Activated CD4-positive, alpha-beta T cell treated with anti-CD3 and anti-CD28 coated beads for 36 hours (primary cell): ENCODE results near the gene HGS. TPM values are rescaled to one million over a fixed set of nuclear protein-coding genes. Genes with fewer than 3 reads are reported as not detected.

Source experiments
- ATAC-seq: fragments of 200-7000 bp; cut with Tn5 transposase; one replicate; pipeline ENCODE4 v1.10.0; 2021; ENCODE audit warnings: mild to moderate bottlenecking, moderate library complexity
- CTCF ChIA-PET: fragments of 350-600 bp; sonication (Branson Sonifier 250); formaldehyde crosslinking; loops from one replicate; lab custom pipeline; 2021; ENCODE audit warnings: antibody characterized with exemption; lab: Charles Lee
- POLR2A ChIA-PET: fragments of 350-600 bp; sonication (Branson Sonifier 250); formaldehyde crosslinking; loops from one replicate; lab custom pipeline; 2021; ENCODE audit warnings: antibody characterized with exemption, inconsistent platforms; lab: Charles Lee
- DNase-seq: peaks from one replicate; pipeline ENCODE4 v3.0.0-alpha.2; 2020
- H3K27ac Mint-ChIP-seq: one replicate; pipeline ENCODE4 v1.8.0; 2021; ENCODE audit warnings: mixed read lengths
- H3K27me3 Mint-ChIP-seq: one replicate; pipeline ENCODE4 v1.8.0; 2021; ENCODE audit warnings: mixed read lengths
- H3K36me3 Mint-ChIP-seq: one replicate; pipeline ENCODE4 v1.8.0; 2021; ENCODE audit warnings: low read depth, mixed read lengths
- H3K4me1 Mint-ChIP-seq: one replicate; pipeline ENCODE4 v1.8.0; 2021; ENCODE audit warnings: mixed read lengths
- H3K4me3 Mint-ChIP-seq: one replicate; pipeline ENCODE4 v1.8.0; 2021; ENCODE audit warnings: mild to moderate bottlenecking, moderate library complexity, mixed read lengths
- H3K9me3 Mint-ChIP-seq: one replicate; pipeline ENCODE4 v1.8.0; 2021; ENCODE audit warnings: low read depth, mixed read lengths
- intact Hi-C, 2 experiments: fragments of 100-400 bp; cut with DNase I in 1 of 2; cut with micrococcal nuclease in 1 of 2; formaldehyde crosslinking; loops; one replicate each; pipeline versions ENCODE4 v1.14.2 to v1.15.1; 2022 to 2024; cut with DNase I, micrococcal nuclease
- total RNA-seq, 2 experiments: library from RNA; stranded (reverse); gene quantifications; one replicate each; pipeline ENCODE4 v1.2.3, GENCODE V29; 2021

HGS gene
- total RNA-seq, 2 experiments from 2014 or later = 100 to 102 TPM

DNA sequence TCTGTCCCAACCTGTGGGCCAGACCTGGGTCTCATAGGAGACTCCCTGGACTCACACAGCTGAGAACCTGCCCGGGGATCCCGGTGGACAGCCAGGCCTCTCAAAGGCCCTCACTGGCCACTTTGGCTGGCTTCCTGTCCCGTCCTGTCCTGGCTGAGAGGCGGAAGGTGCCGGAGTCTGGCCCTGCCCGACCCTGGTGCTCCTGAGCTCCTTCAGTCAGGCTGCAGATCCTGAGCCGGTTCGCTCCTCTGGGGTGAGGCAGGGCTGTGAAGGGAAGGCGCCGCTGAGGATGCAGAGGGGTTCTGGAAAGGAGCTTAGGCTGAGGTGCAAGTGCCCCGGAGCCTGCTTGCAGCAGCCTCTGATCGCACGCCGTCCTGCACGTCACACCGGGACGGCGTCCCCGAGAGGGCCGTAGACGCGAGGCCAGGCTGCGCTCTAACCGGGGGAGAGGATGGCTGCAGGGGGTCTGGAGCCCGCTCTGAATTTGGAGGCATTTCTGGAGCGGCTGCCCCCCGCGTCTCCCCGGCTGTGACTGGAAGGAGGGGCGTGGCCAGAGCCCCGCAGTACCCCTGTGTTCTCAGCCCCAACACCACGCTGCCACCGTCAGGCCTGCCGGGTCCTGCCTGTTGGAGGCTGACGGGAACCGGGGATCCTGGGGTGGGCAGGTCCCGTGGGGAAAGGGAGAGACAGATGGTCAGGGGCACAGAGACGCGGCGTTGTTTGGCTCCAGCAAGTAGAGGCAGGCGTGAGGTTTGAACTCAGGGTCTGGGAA, 4.1 kb downstream of the HGS start:
- Mint-ChIP-seq H3K4me3 (no peak overlapping the region), H3K27ac (no peak overlapping the region), H3K36me3 (peaks cover 58% of the 10 kb centered on the region), H3K27me3 (no peaks in the 10 kb centered on the region), H3K4me1 (peaks cover 25% of the 10 kb centered on the region), H3K9me3 (no peaks in the 10 kb centered on the region)
- POLR2A ChIA-PET = no interaction called here
- ATAC-seq (no peak), DNase-seq (no peak)
- intact Hi-C loops = no loop called here
- CTCF ChIA-PET = no interaction called here

DNA sequence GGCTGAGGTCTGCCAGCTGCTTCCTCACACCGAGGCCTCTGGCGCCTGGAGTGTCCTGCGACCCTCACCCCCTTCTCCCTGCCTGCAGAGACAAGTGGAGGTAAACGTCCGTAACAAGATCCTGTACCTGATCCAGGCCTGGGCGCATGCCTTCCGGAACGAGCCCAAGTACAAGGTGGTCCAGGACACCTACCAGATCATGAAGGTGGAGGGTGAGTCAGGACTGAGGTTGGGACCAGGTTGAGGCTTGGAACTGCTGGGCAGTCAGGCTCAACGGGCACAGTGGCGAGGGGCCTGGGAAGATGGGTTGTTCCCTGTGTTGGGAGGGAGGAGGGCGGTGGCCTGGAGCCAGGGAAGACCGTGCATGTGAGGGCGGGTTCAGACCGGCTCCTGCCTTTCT, 4.8 kb downstream of the HGS start:
- ChIA-PET POLR2A (no interaction called here), CTCF (no interaction called here)
- ATAC-seq = no peak
- DNase-seq = no peak
- Mint-ChIP-seq H3K27me3 (no peaks in the 10 kb centered on the region), H3K36me3 (peaks cover 58% of the 10 kb centered on the region), H3K4me1 (peaks cover 25% of the 10 kb centered on the region), H3K27ac (no peak overlapping the region), H3K4me3 (no peak overlapping the region), H3K9me3 (no peaks in the 10 kb centered on the region)
- intact Hi-C loops = no loop called here

GRCh38 chr17:81690066-81690465, 6.3 kb downstream of the HGS start:
- Mint-ChIP-seq H3K27ac (no peak overlapping the region), H3K4me1 (peaks cover 17% of the 10 kb centered on the region), H3K27me3 (no peaks in the 10 kb centered on the region), H3K36me3 (peaks cover 51% of the 10 kb centered on the region), H3K4me3 (no peak overlapping the region), H3K9me3 (no peaks in the 10 kb centered on the region)
- ChIA-PET POLR2A (interaction anchor here (0.5 kb wide), 1 partner anchor 1430 kb away, joined by 4 read pairs; no protein-coding TSS in a partner anchor), CTCF (no interaction called here)
- no peak for DNase-seq
- intact Hi-C loops = no loop called here
- ATAC-seq = no peak

DNA sequence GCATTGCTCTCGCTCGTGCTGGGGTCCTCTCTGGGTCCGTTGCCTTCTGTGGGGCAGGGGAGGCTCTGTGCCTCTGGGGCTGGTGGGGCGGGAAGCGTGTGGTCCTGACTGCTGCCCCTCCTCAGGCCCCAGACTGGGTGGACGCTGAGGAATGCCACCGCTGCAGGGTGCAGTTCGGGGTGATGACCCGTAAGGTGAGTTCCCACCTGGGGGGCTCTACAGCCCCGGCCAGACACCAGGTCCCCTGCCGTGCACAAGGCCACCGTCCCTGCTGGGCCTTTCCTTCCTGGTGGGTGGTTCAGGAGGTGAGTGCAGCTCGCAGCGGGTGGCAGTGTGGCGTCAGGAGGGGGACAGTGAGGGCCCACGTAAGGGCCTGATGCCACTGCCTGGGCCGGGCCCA, 6.7 kb downstream of the HGS start:
- Mint-ChIP-seq H3K4me3 (no peak overlapping the region), H3K36me3 (peaks cover 47% of the 10 kb centered on the region), H3K27ac (no peak overlapping the region), H3K27me3 (no peaks in the 10 kb centered on the region), H3K4me1 (peaks cover 12% of the 10 kb centered on the region), H3K9me3 (no peaks in the 10 kb centered on the region)
- intact Hi-C loops = no loop called here
- ATAC-seq = no peak
- POLR2A ChIA-PET = interaction anchor here (0.5 kb wide), 1 partner anchor 1431 kb away, joined by 4 read pairs; no protein-coding TSS in a partner anchor
- no peak for DNase-seq
- CTCF ChIA-PET = no interaction called here

GRCh38 chr17:81691196-81691595, 7.4 kb downstream of the HGS start:
- Mint-ChIP-seq H3K27ac (no peak overlapping the region), H3K27me3 (no peaks in the 10 kb centered on the region), H3K4me1 (peaks cover 7% of the 10 kb centered on the region), H3K9me3 (no peaks in the 10 kb centered on the region), H3K36me3 (peaks cover 41% of the 10 kb centered on the region), H3K4me3 (no peak overlapping the region)
- intact Hi-C loops = no loop called here
- no peak for DNase-seq
- ChIA-PET CTCF (no interaction called here), POLR2A (no interaction called here)
- no peak for ATAC-seq

DNA sequence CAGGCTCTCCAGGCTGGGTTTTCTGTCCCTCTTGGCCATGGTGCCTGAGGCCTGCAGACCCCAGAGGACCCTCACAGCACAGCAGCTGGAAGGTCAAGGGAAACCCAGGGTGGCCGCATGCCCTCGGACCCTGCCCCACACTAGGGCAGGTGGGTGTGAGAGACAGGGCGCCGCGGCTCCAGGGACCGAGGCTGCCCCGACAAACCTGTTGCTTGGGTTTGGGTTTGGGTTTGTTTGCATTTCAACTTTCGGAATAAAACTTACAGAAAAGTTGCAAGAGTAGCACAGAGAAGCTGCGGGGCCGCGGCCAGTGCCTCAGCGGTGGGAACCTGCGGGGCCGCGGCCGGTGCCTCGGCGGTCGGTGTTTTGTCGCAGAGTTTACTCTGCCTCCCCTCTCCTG, 7.8 kb downstream of the HGS start:
- DNase-seq (no peak), ATAC-seq (no peak)
- no peaks in the 10 kb centered on the region for H3K9me3 Mint-ChIP-seq
- no peak overlapping the region for H3K27ac Mint-ChIP-seq
- peaks cover 39% of the 10 kb centered on the region for H3K36me3 Mint-ChIP-seq
- H3K4me3 Mint-ChIP-seq = no peak overlapping the region
- CTCF ChIA-PET = no interaction called here
- intact Hi-C loops = no loop called here
- H3K4me1 Mint-ChIP-seq = peaks cover 5% of the 10 kb centered on the region
- H3K27me3 Mint-ChIP-seq = no peaks in the 10 kb centered on the region
- POLR2A ChIA-PET = no interaction called here

GRCh38 chr17:81693509-81694210, 9.8 kb downstream of the HGS start:
- Mint-ChIP-seq H3K9me3 (no peaks in the 10 kb centered on the region), H3K36me3 (peaks cover 38% of the 10 kb centered on the region), H3K4me3 (no peak overlapping the region), H3K27me3 (no peaks in the 10 kb centered on the region), H3K4me1 (peaks cover under 1% of the 10 kb centered on the region), H3K27ac (no peak overlapping the region)
- intact Hi-C loops = no loop called here
- ChIA-PET CTCF (interaction anchor here (0.6 kb wide), 1 partner anchor 10 kb away, joined by 3 read pairs; the partner anchor contains the start of genes ARL16 and HGS), POLR2A (interaction anchor here (0.7 kb wide), 1 partner anchor 10 kb away, joined by 4 read pairs; the partner anchor contains the start of gene MRPL12)
- ATAC-seq (no peak), DNase-seq (no peak)

DNA sequence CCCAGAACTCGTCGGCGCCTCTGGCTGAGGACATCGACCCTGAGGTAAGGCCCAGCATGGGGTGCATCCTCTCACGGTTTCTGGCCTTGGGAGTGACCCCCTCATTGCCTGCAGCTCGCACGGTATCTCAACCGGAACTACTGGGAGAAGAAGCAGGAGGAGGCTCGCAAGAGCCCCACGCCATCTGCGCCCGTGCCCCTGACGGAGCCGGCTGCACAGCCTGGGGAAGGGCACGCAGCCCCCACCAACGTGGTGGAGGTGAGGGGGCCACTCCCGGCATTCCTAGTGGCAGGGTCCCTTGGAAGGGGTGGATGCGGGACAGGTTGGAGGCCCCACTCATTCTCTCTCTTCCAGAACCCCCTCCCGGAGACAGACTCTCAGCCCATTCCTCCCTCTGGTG, 11.0 kb downstream of the HGS start:
- H3K9me3 Mint-ChIP-seq = no peaks in the 10 kb centered on the region
- H3K27ac Mint-ChIP-seq = no peak overlapping the region
- ChIA-PET POLR2A (no interaction called here), CTCF (no interaction called here)
- no peaks in the 10 kb centered on the region for H3K27me3 Mint-ChIP-seq
- H3K4me3 Mint-ChIP-seq = no peak overlapping the region
- intact Hi-C loops = no loop called here
- H3K4me1 Mint-ChIP-seq = no peaks in the 10 kb centered on the region
- no peak for ATAC-seq
- DNase-seq = no peak
- H3K36me3 Mint-ChIP-seq = peaks cover 28% of the 10 kb centered on the region

- CTCF ChIA-PET = no interaction called here
- no peak overlapping the region for H3K4me3 Mint-ChIP-seq
Measured at GRCh38 chr17:81695211-81695610, 11.4 kb downstream of the HGS start.

DNA sequence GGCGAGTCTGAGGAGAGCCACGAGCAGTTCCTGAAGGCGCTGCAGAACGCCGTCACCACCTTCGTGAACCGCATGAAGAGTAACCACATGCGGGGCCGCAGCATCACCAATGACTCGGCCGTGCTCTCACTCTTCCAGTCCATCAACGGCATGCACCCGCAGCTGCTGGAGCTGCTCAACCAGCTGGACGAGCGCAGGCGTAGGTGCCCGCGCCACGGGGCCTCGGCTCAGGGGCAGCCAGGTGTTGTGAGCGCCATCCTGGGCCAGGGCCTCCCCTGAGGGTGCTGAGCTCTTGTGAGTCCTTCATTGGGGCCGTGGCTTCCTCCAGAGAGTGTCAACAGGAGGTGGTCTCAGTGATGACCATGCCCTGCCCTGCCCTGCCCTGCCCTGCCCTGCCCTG, 12.0 kb downstream of the HGS start:
- ATAC-seq = no peak
- no peaks in the 10 kb centered on the region for H3K27me3 Mint-ChIP-seq
- H3K4me3 Mint-ChIP-seq = no peak overlapping the region
- ChIA-PET CTCF (no interaction called here), POLR2A (interaction anchor here (0.7 kb wide), 1 partner anchor 11 kb away, joined by 3 read pairs; no protein-coding TSS in a partner anchor)
- no peak overlapping the region for H3K27ac Mint-ChIP-seq
- intact Hi-C loops = no loop called here
- no peak for DNase-seq
- H3K36me3 Mint-ChIP-seq = peaks cover 26% of the 10 kb centered on the region
- H3K4me1 Mint-ChIP-seq = peaks cover 3% of the 10 kb centered on the region
- no peaks in the 10 kb centered on the region for H3K9me3 Mint-ChIP-seq

More at GRCh38 chr17:81695211-81695610, 11.4 kb downstream of the HGS start:
- peaks cover 24% of the 10 kb centered on the region for H3K36me3 Mint-ChIP-seq
- H3K27ac Mint-ChIP-seq = no peak overlapping the region
- no peaks in the 10 kb centered on the region for H3K9me3 Mint-ChIP-seq
- no peak for ATAC-seq
- H3K4me1 Mint-ChIP-seq = no peaks in the 10 kb centered on the region
- POLR2A ChIA-PET = no interaction called here
- intact Hi-C loops = no loop called here
- H3K27me3 Mint-ChIP-seq = no peaks in the 10 kb centered on the region
- no peak for DNase-seq

- Mint-ChIP-seq H3K36me3 (peaks cover 26% of the 10 kb centered on the region), H3K9me3 (no peaks in the 10 kb centered on the region), H3K27me3 (no peaks in the 10 kb centered on the region), H3K27ac (no peak overlapping the region), H3K4me3 (no peak overlapping the region), H3K4me1 (peaks cover 7% of the 10 kb centered on the region)
- ChIA-PET POLR2A (interaction anchor here (0.7 kb wide), 1 partner anchor 10 kb away, joined by 3 read pairs; no protein-coding TSS in a partner anchor), CTCF (no interaction called here)
- intact Hi-C loops = no loop called here
- ATAC-seq (no peak), DNase-seq (no peak)
Measured at GRCh38 chr17:81696218-81696941, 12.6 kb downstream of the HGS start.
